ENCODE measurements around the gene SLC10A7. TPM values are rescaled to one million over a fixed set of nuclear protein-coding genes. Genes with fewer than 3 reads are reported as not detected.

The SLC10A7 gene
- total and polyA plus RNA-seq, 7 donors, result 1.3 to 5.7 (median 3.9) TPM

DNA sequence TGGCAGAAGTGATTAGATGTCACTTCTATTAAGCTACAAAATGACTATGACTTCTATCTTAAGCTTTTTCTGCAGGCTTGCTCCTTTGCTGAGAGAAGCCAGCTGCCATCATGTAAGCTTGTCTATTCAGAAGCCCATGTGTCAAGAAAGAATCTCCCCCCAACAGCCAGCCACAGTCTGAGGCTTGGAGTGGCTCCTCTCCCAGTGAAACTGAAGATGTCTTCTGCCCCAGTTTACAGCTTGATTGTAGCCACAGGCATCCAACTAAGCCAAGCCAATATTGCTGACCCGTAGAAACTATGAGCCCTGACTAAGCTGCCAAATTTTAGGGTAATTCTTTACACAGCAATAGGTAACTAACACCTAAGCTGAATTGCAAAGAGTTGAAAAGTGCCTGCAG lies 26.7 kb upstream of the SLC10A7 start:
- TF ChIP-seq, protein P1, sequence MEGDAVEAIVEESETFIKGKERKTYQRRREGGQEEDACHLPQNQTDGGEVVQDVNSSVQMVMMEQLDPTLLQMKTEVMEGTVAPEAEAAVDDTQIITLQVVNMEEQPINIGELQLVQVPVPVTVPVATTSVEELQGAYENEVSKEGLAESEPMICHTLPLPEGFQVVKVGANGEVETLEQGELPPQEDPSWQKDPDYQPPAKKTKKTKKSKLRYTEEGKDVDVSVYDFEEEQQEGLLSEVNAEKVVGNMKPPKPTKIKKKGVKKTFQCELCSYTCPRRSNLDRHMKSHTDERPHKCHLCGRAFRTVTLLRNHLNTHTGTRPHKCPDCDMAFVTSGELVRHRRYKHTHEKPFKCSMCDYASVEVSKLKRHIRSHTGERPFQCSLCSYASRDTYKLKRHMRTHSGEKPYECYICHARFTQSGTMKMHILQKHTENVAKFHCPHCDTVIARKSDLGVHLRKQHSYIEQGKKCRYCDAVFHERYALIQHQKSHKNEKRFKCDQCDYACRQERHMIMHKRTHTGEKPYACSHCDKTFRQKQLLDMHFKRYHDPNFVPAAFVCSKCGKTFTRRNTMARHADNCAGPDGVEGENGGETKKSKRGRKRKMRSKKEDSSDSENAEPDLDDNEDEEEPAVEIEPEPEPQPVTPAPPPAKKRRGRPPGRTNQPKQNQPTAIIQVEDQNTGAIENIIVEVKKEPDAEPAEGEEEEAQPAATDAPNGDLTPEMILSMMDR (IDR thresholded peaks at IDR 0.05), result no peak
- Histone ChIP-seq H3K27ac (no peak overlapping the region), H3K36me3 (ENCODE audit: insufficient read depth in 1 of 2, low read depth in 1 of 2) (no peaks in the 10 kb centered on the region), H3K4me1 (no peaks in the 10 kb centered on the region), H3K4me3 (no peak overlapping the region), H3K27me3 (ENCODE audit: insufficient read depth in 3 of 3, low read length in 2 of 3) (no peaks in the 10 kb centered on the region), H3K9me3 (no peaks in the 10 kb centered on the region)
- peak in 1 of 4 donors; percentile 47 for ATAC-seq
- 23 to 42% (median 26%) methylated on average over 1 of the region's 1 CpG for WGBS, 3 donors
- intact Hi-C loops (cut with DNase I), result no loop called here
- no peak for DNase-seq

DNA sequence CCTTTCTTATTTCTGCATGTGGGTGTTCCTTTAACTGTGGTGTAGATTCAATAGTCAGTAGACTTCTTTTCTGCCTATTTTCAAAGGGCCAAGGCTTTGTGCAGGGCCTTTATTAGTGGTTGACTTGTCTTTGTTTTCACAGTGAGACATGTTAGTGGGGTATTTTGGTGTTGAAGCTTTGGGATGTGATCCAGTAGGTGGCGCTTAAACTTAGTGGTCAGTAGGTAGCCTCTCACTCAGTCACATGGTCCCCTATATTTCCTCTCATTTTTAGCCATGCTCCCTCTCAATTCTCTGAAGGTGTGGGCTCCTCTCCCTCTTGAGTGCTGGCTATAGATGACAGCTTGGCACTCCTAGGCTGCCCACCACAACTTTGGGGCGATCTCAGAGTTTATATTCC lies 23.4 kb upstream of the SLC10A7 start:
- intact Hi-C loops (cut with DNase I), result no loop called here
- H3K36me3 ChIP-seq (ENCODE audit: insufficient read depth in 1 of 2, low read depth in 1 of 2), result no peaks in the 10 kb centered on the region
- H3K27ac ChIP-seq, result no peak overlapping the region
- ATAC-seq (no peak), DNase-seq (no peak)
- H3K4me3 ChIP-seq, result no peak overlapping the region
- H3K4me1 ChIP-seq, result no peaks in the 10 kb centered on the region
- H3K9me3 ChIP-seq, result no peaks in the 10 kb centered on the region
- WGBS, 3 donors, result 66 to 73% (median 73%) methylated on average over 2 of the region's 2 CpGs
- no peaks in the 10 kb centered on the region for H3K27me3 ChIP-seq (ENCODE audit: insufficient read depth in 3 of 3, low read length in 2 of 3)
- TF ChIP-seq, protein P1 (IDR thresholded peaks at IDR 0.05), result no peak

DNA sequence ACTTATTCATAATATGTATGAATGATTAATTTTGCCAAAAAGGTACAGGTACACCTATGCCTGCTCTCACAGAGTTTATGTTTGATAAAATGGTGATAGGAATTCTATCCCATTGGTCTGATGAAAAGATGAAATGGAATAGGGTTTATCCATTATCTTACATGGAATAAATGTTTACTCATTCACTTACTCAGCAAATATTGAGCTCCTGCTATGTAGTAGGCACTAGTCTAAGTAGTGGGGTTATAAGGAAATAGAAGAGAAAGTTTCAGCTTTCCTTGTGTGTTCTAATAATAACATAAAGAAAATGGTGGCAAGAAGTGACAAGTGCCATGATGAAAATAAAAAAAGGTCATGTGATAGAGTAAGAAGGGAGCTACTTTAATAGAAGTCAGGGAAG lies 12.4 kb upstream of the SLC10A7 start:
- Histone ChIP-seq H3K4me1 (no peaks in the 10 kb centered on the region), H3K9me3 (no peaks in the 10 kb centered on the region), H3K4me3 (no peak overlapping the region), H3K27ac (no peak overlapping the region), H3K36me3 (ENCODE audit: insufficient read depth in 1 of 2, low read depth in 1 of 2) (no peaks in the 10 kb centered on the region), H3K27me3 (ENCODE audit: insufficient read depth in 3 of 3, low read length in 2 of 3) (no peaks in the 10 kb centered on the region)
- intact Hi-C loops (cut with DNase I), result no loop called here
- TF ChIP-seq, protein P1 (IDR thresholded peaks at IDR 0.05), result no peak
- DNase-seq (no peak), ATAC-seq (no peak)

DNA sequence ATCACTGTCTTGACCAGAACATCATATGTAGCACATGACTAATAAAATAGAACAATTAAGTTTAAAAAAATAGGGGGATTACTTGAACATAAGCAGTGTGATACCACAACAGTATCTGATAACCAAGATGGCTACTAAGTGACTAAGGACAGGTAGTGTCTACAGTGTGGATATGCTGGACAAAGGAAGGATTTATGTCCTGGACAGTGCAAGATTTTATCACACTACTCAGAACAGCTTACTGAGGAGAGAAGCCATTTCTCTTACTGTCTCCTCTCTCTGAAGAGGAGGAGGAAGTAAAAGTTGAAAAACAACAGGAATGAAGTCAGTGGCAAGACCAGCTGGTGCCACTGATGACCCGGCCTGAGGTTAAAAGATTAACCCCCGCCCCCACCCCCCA lies 4.0 kb upstream of the SLC10A7 start:
- Histone ChIP-seq H3K27ac (no peak overlapping the region), H3K4me3 (no peak overlapping the region), H3K9me3 (no peaks in the 10 kb centered on the region), H3K36me3 (ENCODE audit: insufficient read depth in 1 of 2, low read depth in 1 of 2) (no peaks in the 10 kb centered on the region), H3K4me1 (peaks cover 9% of the 10 kb centered on the region), H3K27me3 (ENCODE audit: insufficient read depth in 3 of 3, low read length in 2 of 3) (no peaks in the 10 kb centered on the region)
- ATAC-seq (no peak), DNase-seq (no peak)
- WGBS, 3 donors, result 18 to 28% (median 19%) methylated on average over 2 of the region's 2 CpGs
- intact Hi-C loops (cut with DNase I), result loop anchor here in 1 of 2 donors (10.0 kb wide), 1 partner anchor 181 kb away; no protein-coding TSS in a partner anchor
- TF ChIP-seq, protein P1 (IDR thresholded peaks at IDR 0.05), result no peak

DNA sequence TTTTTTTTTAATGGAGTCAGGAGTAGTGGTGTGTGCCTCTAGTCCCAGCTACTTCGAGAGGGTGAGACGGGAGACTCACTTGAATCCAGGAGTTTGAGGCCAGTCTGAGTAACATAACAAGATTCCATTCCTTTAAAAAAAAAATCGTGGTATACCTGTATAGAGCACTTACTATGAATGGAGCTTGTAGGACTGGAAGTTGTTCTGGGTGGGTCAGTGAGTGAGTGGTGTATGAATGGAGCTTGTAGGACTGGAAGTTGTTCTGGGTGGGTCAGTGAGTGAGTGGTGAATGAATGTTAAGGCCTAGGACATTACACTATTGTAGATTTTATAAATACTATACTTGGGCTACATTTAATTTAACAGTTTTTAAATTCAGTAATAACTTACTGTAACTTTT lies 2.9 kb upstream of the SLC10A7 start:
- Histone ChIP-seq H3K4me1 (peaks cover 20% of the 10 kb centered on the region), H3K36me3 (ENCODE audit: insufficient read depth in 1 of 2, low read depth in 1 of 2) (no peaks in the 10 kb centered on the region), H3K27me3 (ENCODE audit: insufficient read depth in 3 of 3, low read length in 2 of 3) (no peaks in the 10 kb centered on the region), H3K4me3 (no peak overlapping the region), H3K9me3 (no peaks in the 10 kb centered on the region), H3K27ac (no peak overlapping the region)
- intact Hi-C loops (cut with DNase I), result loop anchor here in 1 of 2 donors (10.0 kb wide), 1 partner anchor 180 kb away; no protein-coding TSS in a partner anchor
- TF ChIP-seq, protein P1 (IDR thresholded peaks at IDR 0.05), result no peak
- 80 to 91% (median 89%) methylated on average over 3 of the region's 3 CpGs for WGBS, 3 donors
- no peak for ATAC-seq
- DNase-seq, result no peak
